ENCODE data around the gene SCP2. TPM values are rescaled to one million over a fixed set of nuclear protein-coding genes. Genes with fewer than 3 reads are reported as not detected.
"Not testable (repeated sequence)": the region's sequence is repeated elsewhere in the genome, so short reads cannot be mapped to it uniquely, and the experiment has no call there.

SCP2 gene
- total and polyA plus RNA-seq, 7 donors: 49.3 to 96.9 (median 88.3) TPM

- Histone ChIP-seq H3K4me3 (no peak overlapping the region), H3K27me3 (ENCODE audit: insufficient read depth in 3 of 3, low read length in 2 of 3) (no peaks in the 10 kb centered on the region), H3K36me3 (ENCODE audit: insufficient read depth in 1 of 2, low read depth in 1 of 2) (peaks cover 0 to 23% of the 10 kb centered on the region in 2 donors), H3K4me1 (peaks cover 4% of the 10 kb centered on the region), H3K9me3 (no peaks in the 10 kb centered on the region), H3K27ac (no peak overlapping the region)
- TF ChIP-seq CTCF (IDR thresholded peaks at IDR 0.05): no peak
- intact Hi-C loops (cut with DNase I): no loop called here
- ATAC-seq: no peak
- 72 to 86% (median 76%) methylated on average over 10 of the region's 10 CpGs for WGBS, 3 donors
- no peak for DNase-seq
Measured at GRCh38 chr1:52944566-52944965, 17.5 kb downstream of the SCP2 start.

- peaks cover 0 to 43% of the 10 kb centered on the region in 2 donors for H3K36me3 ChIP-seq (ENCODE audit: insufficient read depth in 1 of 2, low read depth in 1 of 2)
Measured at GRCh38 chr1:52947490-52947889, 20.4 kb downstream of the SCP2 start.

GRCh38 chr1:52949602-52950001, 22.5 kb downstream of the SCP2 start:
- ATAC-seq; H3K4me1 ChIP-seq; H3K27me3 ChIP-seq (ENCODE audit: insufficient read depth in 3 of 3, low read length in 2 of 3); H3K27ac ChIP-seq; H3K4me3 ChIP-seq; DNase-seq; H3K9me3 ChIP-seq: not testable (repeated sequence)
- intact Hi-C loops (cut with DNase I): loop anchor here in 1 of 2 donors (10.0 kb wide), 1 partner anchor 635 kb away; no protein-coding TSS in a partner anchor
- peaks cover 0 to 40% of the 10 kb centered on the region in 2 donors for H3K36me3 ChIP-seq (ENCODE audit: insufficient read depth in 1 of 2, low read depth in 1 of 2)

More at GRCh38 chr1:52947490-52947889, 20.4 kb downstream of the SCP2 start:
- H3K4me1 ChIP-seq: no peaks in the 10 kb centered on the region
- H3K4me3 ChIP-seq: no peak overlapping the region
- no peaks in the 10 kb centered on the region for H3K9me3 ChIP-seq
- TF ChIP-seq CTCF (IDR thresholded peaks at IDR 0.05): no peak
- no peaks in the 10 kb centered on the region for H3K27me3 ChIP-seq (ENCODE audit: insufficient read depth in 3 of 3, low read length in 2 of 3)
- 93 to 98% (median 94%) methylated on average over 1 of the region's 1 CpG for WGBS, 3 donors
- no peak overlapping the region for H3K27ac ChIP-seq
- ATAC-seq: no peak
- intact Hi-C loops (cut with DNase I): no loop called here
- DNase-seq: no peak

GRCh38 chr1:52952112-52952511, 25.0 kb downstream of the SCP2 start:
- H3K9me3 ChIP-seq: no peaks in the 10 kb centered on the region
- no peak overlapping the region for H3K4me3 ChIP-seq
- no peaks in the 10 kb centered on the region for H3K27me3 ChIP-seq (ENCODE audit: insufficient read depth in 3 of 3, low read length in 2 of 3)
- no peaks in the 10 kb centered on the region for H3K4me1 ChIP-seq
- intact Hi-C loops (cut with DNase I): loop anchor here in 1 of 2 donors (10.0 kb wide), 1 partner anchor 637 kb away; no protein-coding TSS in a partner anchor
- DNase-seq (no peak), ATAC-seq (no peak)
- peaks cover 0 to 52% of the 10 kb centered on the region in 2 donors for H3K36me3 ChIP-seq (ENCODE audit: insufficient read depth in 1 of 2, low read depth in 1 of 2)
- H3K27ac ChIP-seq: no peak overlapping the region
- WGBS, 3 donors: 88 to 95% (median 93%) methylated on average over 2 of the region's 2 CpGs
- no peak for TF ChIP-seq CTCF (IDR thresholded peaks at IDR 0.05)

- Histone ChIP-seq H3K4me3 (no peak overlapping the region), H3K9me3 (no peaks in the 10 kb centered on the region), H3K27me3 (ENCODE audit: insufficient read depth in 3 of 3, low read length in 2 of 3) (no peaks in the 10 kb centered on the region), H3K27ac (no peak overlapping the region), H3K4me1 (no peaks in the 10 kb centered on the region), H3K36me3 (ENCODE audit: insufficient read depth in 1 of 2, low read depth in 1 of 2) (peaks cover 0 to 44% of the 10 kb centered on the region in 2 donors)
- 58 to 64% (median 59%) methylated on average over 6 of the region's 6 CpGs for WGBS, 3 donors
- intact Hi-C loops (cut with DNase I): loop anchor here in 1 of 2 donors (10.0 kb wide), 1 partner anchor 641 kb away; no protein-coding TSS in a partner anchor
- DNase-seq (no peak), ATAC-seq (no peak)
- no peak for TF ChIP-seq CTCF (IDR thresholded peaks at IDR 0.05)
Measured at GRCh38 chr1:52955129-52955970, 28.3 kb downstream of the SCP2 start.
